Measurements from ENCODE around the gene FITM1. TPM values are rescaled to one million over a fixed set of nuclear protein-coding genes. Genes with fewer than 3 reads are reported as not detected.
"Not testable (repeated sequence)": the region's sequence is repeated elsewhere in the genome, so short reads cannot be mapped to it uniquely, and the experiment has no call there.

The FITM1 gene
- total RNA-seq, 4 donors from 2014 or later = 0.27 to 0.67 TPM; not detected in 2

- Histone ChIP-seq H3K36me3 (peaks cover 0 to 50% of the 10 kb centered on the region in 2 donors), H3K27me3 (no peaks in the 10 kb centered on the region), H3K27ac (no peak overlapping the region), H3K9me3 (no peaks in the 10 kb centered on the region), H3K4me1 (peaks cover 0 to 17% (median 8%) of the 10 kb centered on the region in 3 donors), H3K4me3 (no peak overlapping the region)
- no peak for TF ChIP-seq CTCF (IDR thresholded peaks at IDR 0.05)
- TF ChIP-seq EP300 (IDR thresholded peaks at IDR 0.05) = no peak
- no peak for TF ChIP-seq POLR2AphosphoS5 (IDR thresholded peaks at IDR 0.05)
- no peak for TF ChIP-seq POLR2A (IDR thresholded peaks at IDR 0.05)
- ATAC-seq = no peak
- WGBS, 2 donors (ENCODE audit: low coverage in 1 of 2) = no CpG with 5 or more reads among the region's 17 CpGs
Observed at GRCh38 chr14:24098927-24099813, 31.3 kb upstream of the FITM1 start.

GRCh38 chr14:24100197-24100981, 30.1 kb upstream of the FITM1 start:
- peaks cover 0 to 5% (median 2%) of the 10 kb centered on the region in 3 donors for H3K4me1 ChIP-seq
- no peaks in the 10 kb centered on the region for H3K9me3 ChIP-seq
- WGBS, 2 donors (ENCODE audit: low coverage in 1 of 2) = 83 to 100% methylated on average over 1 to 3 of the region's 4 CpGs
- no peak overlapping the region for H3K4me3 ChIP-seq
- no peak for TF ChIP-seq POLR2A (IDR thresholded peaks at IDR 0.05)
- no peak for TF ChIP-seq EP300 (IDR thresholded peaks at IDR 0.05)
- TF ChIP-seq CTCF (IDR thresholded peaks at IDR 0.05) = no peak
- no peaks in the 10 kb centered on the region for H3K27me3 ChIP-seq
- peaks cover 0 to 54% of the 10 kb centered on the region in 2 donors for H3K36me3 ChIP-seq
- no peak overlapping the region for H3K27ac ChIP-seq
- ATAC-seq = no peak

- no peak for ATAC-seq
- Histone ChIP-seq H3K4me3 (no peak overlapping the region), H3K9me3 (no peaks in the 10 kb centered on the region), H3K27ac (no peak overlapping the region), H3K27me3 (no peaks in the 10 kb centered on the region), H3K36me3 (peaks cover 0 to 54% of the 10 kb centered on the region in 2 donors), H3K4me1 (no peaks in the 10 kb centered on the region)
- TF ChIP-seq POLR2A (IDR thresholded peaks at IDR 0.05) (no peak), CTCF (IDR thresholded peaks at IDR 0.05) (no peak), POLR2AphosphoS5 (IDR thresholded peaks at IDR 0.05) (no peak), EP300 (IDR thresholded peaks at IDR 0.05) (no peak)
- no CpG with 5 or more reads among the region's 3 CpGs for WGBS, 2 donors (ENCODE audit: low coverage in 1 of 2)
Observed at GRCh38 chr14:24100982-24101494, 29.4 kb upstream of the FITM1 start.

- H3K9me3 ChIP-seq = no peaks in the 10 kb centered on the region
- WGBS, 2 donors (ENCODE audit: low coverage in 1 of 2) = 93 to 100% methylated on average over 5 to 6 of the region's 7 CpGs
- no peak for ATAC-seq
- H3K4me1 ChIP-seq = no peaks in the 10 kb centered on the region
- TF ChIP-seq EP300 (IDR thresholded peaks at IDR 0.05) = no peak
- H3K27me3 ChIP-seq = no peaks in the 10 kb centered on the region
- peaks cover 0 to 54% of the 10 kb centered on the region in 2 donors for H3K36me3 ChIP-seq
- no peak overlapping the region for H3K4me3 ChIP-seq
- H3K27ac ChIP-seq = no peak overlapping the region
Observed at GRCh38 chr14:24102357-24103048, 28.0 kb upstream of the FITM1 start.

- WGBS, 2 donors (ENCODE audit: low coverage in 1 of 2) = 86% methylated on average over 5 of the region's 13 CpGs; no CpG with 5 or more reads in 1 of the 2 donors
- H3K27me3 ChIP-seq = no peaks in the 10 kb centered on the region
- no peak for ATAC-seq
- H3K27ac ChIP-seq = no peak overlapping the region
- H3K4me1 ChIP-seq = peaks cover 0 to 3% (median 0%) of the 10 kb centered on the region in 3 donors
- no peak overlapping the region for H3K4me3 ChIP-seq
- peaks cover 0 to 45% of the 10 kb centered on the region in 2 donors for H3K36me3 ChIP-seq
- no peak for TF ChIP-seq CTCF (IDR thresholded peaks at IDR 0.05)
- no peak for TF ChIP-seq POLR2AphosphoS5 (IDR thresholded peaks at IDR 0.05)
- TF ChIP-seq POLR2A (IDR thresholded peaks at IDR 0.05) = no peak
- H3K9me3 ChIP-seq = no peaks in the 10 kb centered on the region
Observed at GRCh38 chr14:24103451-24103850, 27.0 kb upstream of the FITM1 start.

- H3K36me3 ChIP-seq = peaks cover 0 to 22% of the 10 kb centered on the region in 2 donors
- H3K4me1 ChIP-seq = peaks cover 0 to 11% (median 0%) of the 10 kb centered on the region in 3 donors
- H3K27me3 ChIP-seq, H3K4me3 ChIP-seq, H3K27ac ChIP-seq, ATAC-seq, H3K9me3 ChIP-seq: not testable (repeated sequence)
- 57 to 84% methylated on average over 1 to 8 of the region's 8 CpGs for WGBS, 2 donors (ENCODE audit: low coverage in 1 of 2)
Observed at GRCh38 chr14:24105609-24106239, 24.7 kb upstream of the FITM1 start.
